NCI-H1930 (cell line): ENCODE measurements around the gene FAIM2.

Source experiments
- DNase-seq, 2 experiments: peaks; one replicate each; lab custom pipeline; 2025; lab: John Stamatoyannopoulos, UW

Gene FAIM2

DNA sequence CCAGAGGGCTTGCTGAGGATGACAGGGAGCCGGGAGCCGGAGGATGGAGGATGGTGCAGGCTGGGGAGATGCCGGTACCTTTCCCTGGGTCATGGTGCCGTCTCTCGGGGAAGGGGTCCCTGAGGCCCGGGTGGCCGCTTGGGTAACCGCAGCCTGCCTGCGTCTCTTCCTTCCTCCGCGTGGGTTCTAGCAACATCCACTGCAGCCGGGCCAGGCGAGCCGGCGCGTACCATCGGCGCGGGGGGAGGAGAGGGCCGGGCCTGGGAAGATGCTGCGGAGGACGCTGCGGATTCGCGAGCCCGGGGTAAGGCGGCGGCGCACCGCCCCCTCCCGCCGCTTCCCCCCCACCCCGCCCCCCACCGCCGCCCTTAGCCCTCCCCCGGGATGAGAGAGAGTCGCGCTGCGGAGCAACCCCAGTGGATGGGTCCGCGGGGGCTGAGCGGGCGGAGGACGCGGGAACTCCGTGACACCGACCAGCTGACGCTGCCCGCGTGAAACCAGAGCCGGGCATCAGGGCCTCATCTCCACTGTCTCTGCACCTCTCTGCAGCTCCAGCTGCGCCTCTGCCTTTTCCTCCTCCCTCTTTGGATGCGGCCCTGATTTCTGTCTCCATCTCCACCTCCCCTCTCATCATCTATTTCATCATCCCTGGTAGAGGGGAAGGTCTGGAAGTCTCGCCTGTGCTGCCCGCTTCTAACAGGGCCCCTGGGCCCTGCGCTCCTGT, at the start of gene FAIM2:
Gene FAIM2 (minus strand): TSS at position 201 of the 724 bp plus-strand sequence. CDS start 108 bp downstream, at position 93.
- DNase-seq: peak; percentile 17 to 55

- no peak for DNase-seq
Observed at GRCh38 chr12:49953151-49953550, 49.5 kb upstream of the FAIM2 start.

- DNase-seq: no peak
Observed at GRCh38 chr12:49952391-49953055, 48.8 kb upstream of the FAIM2 start.

DNA sequence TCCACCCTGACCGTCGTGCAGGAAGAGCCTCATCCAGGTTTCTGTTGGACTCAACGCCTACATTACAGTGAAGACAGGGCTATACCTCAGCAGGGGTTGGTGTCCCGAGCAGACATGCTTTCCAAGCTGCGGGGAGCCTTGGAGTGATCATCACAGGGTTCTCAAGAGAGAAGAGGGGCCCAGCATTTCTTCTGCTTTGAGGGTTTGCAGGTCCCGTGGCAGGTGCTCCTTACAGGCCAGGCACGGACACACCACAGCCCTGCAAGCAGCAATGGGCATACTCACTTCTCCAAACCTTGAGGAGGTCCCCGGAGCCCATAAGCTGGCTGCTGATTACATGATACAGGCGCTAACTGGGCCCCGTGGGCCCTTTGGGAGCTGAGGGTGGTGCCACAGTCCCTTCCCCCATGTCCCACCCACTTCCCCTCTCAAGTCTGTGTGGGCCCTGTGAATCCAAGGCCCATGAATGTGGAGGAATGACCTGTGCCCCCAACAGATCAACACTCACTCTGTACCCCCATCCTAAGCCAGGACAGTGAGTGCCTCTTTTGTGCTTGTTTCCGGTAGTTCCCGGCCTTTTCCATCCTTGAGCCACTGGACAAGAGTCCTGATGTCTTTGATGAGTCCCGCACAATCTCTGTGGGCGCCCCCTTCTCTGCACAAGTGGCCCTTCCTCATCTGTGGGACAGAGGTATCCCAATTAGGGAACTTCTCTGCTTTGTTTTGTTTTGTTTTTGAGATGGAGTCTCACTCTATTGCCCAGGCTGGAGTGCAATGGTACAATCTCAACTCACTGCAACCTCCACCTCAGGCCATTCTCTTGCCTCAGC, 47.9 kb upstream of the FAIM2 start:
- no peak for DNase-seq

- no peak for DNase-seq
Observed at GRCh38 chr12:49950273-49951251, 46.9 kb upstream of the FAIM2 start, which contains the start of gene AQP2. Gene AQP2, plus strand, starts transcription at chr12:49950737. Its CDS starts 94 bp downstream, at chr12:49950831.

DNA sequence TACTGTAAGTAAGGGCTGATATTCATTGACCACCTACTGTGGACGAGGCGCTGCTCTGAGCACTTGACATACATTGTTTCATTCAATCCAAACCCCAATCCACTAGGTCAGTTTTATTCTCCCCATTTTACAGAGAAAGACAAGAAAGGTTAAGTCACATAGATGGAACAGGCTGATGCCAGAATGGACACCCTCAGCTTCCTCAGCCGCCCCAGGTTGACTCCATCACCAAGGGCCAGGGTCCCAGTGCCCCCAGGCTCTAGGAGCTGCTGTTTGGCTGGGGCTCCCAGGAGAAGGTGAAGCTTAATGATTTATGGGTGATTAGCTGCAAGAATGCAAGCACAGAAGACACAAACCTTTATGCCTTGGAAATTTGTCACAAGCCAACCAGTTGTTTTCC, 46.2 kb upstream of the FAIM2 start:
- no peak for DNase-seq

DNA sequence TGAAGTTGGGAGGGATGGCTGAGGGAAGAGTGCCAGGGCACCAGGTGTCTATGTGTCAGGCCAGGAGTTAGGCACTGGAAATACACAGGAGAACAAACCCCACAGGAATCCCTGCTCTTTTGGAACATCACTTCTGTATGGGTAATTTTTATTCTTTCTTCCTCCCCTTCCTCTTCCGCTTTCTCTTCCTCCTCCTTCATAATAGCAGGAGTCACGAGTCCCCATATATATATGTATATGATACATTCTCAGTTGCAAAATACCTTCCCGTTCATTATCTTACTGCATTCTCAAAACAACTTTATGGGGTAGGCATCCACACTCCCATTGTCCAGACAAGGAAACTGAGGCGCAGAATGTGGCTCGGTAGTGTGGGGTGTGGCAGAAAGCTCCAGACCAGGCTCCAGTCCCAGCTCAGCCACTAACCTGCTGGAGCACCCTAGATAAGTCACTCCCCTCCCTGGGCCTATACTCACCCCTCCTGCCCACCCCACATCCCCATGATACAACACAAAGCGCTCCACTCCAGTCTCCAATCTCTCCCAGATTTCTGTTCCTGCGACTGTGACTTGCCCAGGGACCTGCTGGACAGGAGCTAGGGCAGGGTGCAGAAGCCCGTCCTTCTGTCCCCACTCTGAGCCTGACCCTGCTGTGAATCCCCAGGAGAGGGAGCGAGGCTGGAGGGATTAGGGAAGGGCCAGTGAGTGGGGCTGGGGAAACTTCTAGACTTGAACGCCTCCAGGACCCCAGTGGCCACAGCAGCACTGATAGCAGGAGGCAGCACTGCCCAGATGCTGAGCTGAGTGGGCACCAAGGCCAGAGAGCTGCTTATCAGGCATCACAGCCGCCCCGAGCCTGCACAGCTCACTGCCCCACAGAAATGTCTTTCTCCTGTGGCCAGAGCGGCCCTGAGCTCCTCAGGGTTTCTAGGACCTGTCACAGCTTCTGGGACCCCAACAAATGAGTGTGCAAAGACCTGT, 45.5 kb upstream of the FAIM2 start:
- DNase-seq: no peak

DNA sequence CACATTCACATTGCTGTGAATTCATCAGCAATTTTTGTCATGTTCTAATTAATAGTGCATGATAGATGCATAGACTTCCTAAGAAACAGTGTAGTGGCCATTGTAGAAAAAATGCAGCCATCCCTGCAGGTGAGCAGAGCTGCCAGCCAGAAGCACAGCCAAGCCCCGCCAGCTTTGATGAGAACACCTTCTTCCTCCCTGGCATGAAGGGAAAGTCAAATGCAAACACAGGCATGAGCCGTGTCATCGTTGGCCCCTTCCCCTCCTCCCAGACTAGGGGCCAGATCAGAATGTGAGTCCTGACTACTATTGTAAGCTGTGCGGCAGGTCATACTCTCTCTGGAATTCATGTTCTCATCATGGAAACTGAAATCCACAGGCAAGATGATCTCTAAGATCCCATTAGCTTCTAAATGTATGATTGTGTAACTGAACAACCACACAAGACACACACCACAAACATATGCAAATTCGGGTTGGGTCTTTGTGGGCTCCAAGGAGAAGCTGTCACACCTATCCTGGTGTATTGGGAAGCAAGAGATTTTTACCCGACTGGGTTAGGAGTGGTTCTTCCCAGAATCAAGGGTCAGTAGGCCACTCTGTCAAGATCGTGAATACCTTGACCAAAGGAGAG, 44.0 kb upstream of the FAIM2 start:
- no peak for DNase-seq

DNA sequence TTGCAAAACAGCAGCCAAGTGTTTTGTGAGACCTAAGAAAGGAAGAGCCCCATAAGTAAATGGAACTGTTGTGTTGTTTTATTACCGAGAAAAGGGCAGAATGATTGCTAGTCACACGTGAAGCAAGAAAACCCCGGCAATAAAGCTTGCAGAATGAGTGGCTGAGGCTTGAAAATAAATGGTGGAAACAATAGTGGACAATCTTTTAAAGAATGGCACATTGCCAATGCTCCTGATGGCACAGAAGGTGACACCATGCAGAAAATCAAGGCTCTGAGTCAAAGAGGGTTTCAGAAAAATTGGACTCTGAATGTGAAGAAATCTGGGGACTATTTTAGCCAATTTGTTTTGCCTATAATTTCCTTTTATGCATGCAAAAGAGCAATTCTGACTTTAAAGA, 42.8 kb upstream of the FAIM2 start:
- DNase-seq: no peak

DNA sequence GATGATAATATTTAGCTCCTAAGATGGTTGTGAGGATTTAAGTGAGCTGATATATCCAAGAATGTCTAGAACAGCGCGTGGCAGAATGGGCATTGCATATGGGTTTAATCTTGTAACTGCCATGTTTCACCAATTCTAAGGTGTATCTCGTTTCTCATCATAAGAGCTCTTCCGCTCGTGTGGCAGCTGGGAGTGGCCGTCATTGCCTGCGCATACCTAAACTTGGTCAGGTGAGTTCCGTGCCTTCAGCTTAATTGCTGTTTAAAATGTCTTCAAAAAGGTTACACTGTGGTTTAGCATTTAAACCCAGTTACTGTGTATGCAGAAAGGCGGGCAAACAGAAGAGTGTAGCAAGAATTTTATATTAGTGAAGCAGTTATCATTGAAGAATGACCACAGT, 42.4 kb upstream of the FAIM2 start:
- no peak for DNase-seq

GRCh38 chr12:49945394-49946080, 41.8 kb upstream of the FAIM2 start:
- DNase-seq: peak; percentile 54 to 72

DNA sequence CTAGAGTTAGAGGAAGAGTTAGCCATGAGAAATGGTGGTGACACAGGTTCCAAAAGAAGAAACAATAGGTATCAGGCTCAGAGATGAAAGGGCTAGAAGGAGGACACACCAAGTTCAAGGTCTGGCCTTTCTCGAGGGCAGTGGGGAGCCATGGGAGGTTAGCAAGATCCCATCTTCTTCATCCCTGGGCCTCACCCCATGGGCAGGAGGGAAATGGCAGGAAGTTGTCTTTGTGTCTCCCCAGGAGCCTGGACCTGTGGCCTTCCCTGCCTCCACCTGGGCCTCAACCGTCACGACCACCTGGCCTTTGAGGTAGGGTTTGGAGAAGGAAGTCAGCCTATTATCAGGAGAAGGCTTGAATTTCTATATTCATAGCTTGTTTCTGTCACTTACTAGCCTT, 41.0 kb upstream of the FAIM2 start:
- DNase-seq: no peak

DNA sequence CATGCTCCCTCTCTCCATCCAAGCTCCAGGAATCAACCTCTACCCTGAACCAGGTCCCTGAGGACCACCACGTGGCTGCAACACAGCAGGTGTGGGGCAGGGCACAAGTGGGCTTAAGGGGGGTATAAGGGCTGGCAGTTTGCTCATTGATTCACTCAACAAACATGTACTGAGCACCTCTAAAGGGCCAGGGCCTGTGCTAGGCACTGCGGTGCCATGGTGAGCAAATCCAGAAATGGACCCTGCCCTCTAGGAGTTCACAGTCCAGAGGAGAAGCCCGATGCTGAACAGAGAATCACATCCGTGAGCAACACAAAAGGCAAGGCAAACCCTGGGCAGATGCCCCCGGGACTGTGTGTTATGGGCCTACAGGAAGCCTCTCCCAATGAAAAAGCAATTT, 40.3 kb upstream of the FAIM2 start:
- DNase-seq: no peak

DNA sequence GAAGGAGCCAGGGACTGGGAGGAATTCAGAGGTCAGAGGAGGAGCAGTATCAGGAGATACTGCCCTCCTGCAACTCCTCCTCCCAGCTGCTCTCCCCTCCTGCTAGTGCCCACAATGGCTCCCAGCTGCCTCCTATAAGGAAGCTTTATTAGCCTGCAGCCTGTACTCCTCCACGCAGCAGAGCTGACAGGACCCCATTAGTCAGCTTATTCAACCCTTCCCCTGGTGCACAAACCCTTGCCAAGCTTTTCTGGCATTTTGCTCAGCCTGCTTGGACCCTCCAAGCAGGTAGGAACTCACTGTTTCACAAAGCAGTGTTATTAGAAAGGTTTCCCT, 39.9 kb upstream of the FAIM2 start:
- DNase-seq: no peak

DNA sequence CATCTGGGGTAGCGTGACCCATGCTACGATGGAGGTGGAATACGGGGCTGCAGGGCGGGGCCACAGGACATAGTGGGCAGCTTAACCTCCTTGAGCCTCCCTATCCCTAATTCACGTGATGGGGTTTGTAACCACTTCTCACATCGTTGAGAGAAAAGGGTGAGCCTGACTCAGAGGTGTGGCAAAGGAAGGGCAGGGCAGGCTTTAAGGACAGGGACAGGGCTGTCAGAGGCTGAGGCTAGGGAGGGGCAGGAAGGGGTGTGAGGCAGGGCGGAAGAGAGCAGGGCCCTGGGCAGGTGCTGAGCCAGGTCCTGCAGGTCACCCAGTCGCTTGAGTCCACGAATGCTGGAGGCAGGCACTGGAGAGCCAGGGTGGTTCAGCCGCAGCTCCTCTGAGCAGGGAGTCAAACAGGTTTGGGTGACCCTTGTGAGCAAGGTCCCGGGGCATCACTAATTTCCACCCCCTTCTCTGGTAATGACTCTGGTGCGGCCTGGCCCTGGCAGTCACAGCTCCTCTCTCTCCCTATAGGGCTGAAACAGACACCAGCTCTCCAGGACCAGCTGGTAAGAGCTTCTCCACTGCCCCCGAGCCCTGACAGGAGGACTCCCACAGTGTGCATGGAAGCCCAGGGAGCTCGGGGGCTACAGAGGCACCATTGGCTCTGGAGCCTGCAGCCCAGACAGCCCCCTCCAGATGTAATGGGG, 39.4 kb upstream of the FAIM2 start:
- no peak for DNase-seq

DNA sequence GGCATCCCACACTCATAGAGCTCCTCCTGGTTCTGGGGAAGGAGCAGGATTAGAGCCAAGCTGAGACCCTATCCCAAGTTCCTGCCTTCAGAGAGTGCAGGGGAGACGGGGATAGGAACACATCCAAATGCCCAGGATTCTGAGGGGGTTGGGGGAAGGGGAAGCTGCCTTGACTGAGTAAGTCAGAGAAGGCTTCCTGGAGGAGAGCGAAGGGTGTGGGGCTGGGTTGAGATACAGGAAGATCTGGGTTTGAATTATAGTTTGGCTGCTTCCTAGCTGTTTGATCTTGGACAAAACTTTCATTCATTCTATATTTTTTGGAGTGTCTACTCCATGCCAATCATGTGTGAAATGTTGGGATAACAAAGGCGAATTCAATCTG, 38.8 kb upstream of the FAIM2 start:
- DNase-seq: no peak

- DNase-seq: no peak
Observed at GRCh38 chr12:49941556-49942511, 38.1 kb upstream of the FAIM2 start.

DNA sequence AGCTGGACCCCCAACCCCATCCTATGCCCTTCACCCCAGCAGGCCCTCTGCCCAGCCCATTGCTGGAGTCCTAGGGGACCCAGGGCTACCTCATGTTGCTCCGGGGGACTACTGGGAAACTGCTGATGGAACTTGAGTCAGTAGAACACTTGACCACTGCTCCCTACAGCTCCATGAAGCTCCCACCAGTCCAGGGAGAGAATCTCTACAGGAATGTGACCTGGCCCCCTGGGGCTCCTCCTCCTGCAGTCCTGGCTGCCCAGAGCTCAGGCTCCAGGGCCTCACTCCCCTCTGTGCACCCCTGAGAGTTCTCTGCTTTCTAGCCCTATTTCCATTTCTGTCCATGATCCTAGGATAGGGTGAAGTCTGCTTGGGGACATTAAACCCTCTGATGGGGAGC, 36.0 kb upstream of the FAIM2 start:
- DNase-seq: no peak
